SK-N-SH treated with all-trans-retinoic acid at 6 μM for 48 hours (cell line): ENCODE data around the gene RASSF1.

Experiments
- ATAC-seq: fragments of 200-7000 bp; cut with Tn5 transposase; 3 replicates; pipeline ENCODE4 v1.9.1; 2020; ENCODE audit warnings: mild to moderate bottlenecking, moderate library complexity
- ARNTL ChIP-seq: fragments of 450-650 bp; formaldehyde crosslinking; IDR thresholded peaks from 2 replicates; pipeline ENCODE4 v1.5.0; 2020; ENCODE audit warnings: low read depth, mild to moderate bottlenecking, moderate library complexity, borderline replicate concordance
- BACH2 ChIP-seq: fragments of 250-450 bp; sonication (Bioruptor Pico); IDR thresholded peaks from 2 replicates; pipeline ENCODE4 v1.9.0; 2021; ENCODE audit warnings: mild to moderate bottlenecking, borderline replicate concordance
- CSDC2 ChIP-seq: fragments of 250-450 bp; sonication (Bioruptor Pico); IDR thresholded peaks from 2 replicates; pipeline ENCODE4 v1.5.0; 2020; ENCODE audit warnings: mild to moderate bottlenecking, moderate library complexity
- CSRNP3 ChIP-seq: fragments of 250-450 bp; sonication (Bioruptor Pico); IDR thresholded peaks from 2 replicates; pipeline ENCODE4 v1.5.1; 2021; ENCODE audit warnings: mild to moderate bottlenecking, moderate library complexity
- ESRRG ChIP-seq: fragments of 250-450 bp; sonication (Bioruptor Pico); IDR thresholded peaks from 2 replicates; pipeline ENCODE4 v1.6.1; 2021; ENCODE audit warnings: mild to moderate bottlenecking
- GLIS3 ChIP-seq: fragments of 250-450 bp; sonication (Bioruptor Pico); IDR thresholded peaks from 2 replicates; pipeline ENCODE4 v1.5.0; 2020; ENCODE audit warnings: mild to moderate bottlenecking, moderate library complexity
- ISL1 ChIP-seq: fragments of 250-450 bp; sonication (Bioruptor Pico); IDR thresholded peaks from 2 replicates; pipeline ENCODE4 v2.1.2; 2022; ENCODE audit warnings: mild to moderate bottlenecking, moderate library complexity
- OSR1 ChIP-seq: fragments of 250-450 bp; sonication (Bioruptor Pico); IDR thresholded peaks from 2 replicates; pipeline ENCODE4 v1.8.0; 2022; ENCODE audit warnings: moderate library complexity, mild to moderate bottlenecking, inconsistent platforms
- PPARA ChIP-seq: fragments of 250-450 bp; sonication (Bioruptor Pico); IDR thresholded peaks from 2 replicates; pipeline ENCODE4 v1.5.0; 2020; ENCODE audit warnings: mild to moderate bottlenecking, borderline replicate concordance
- RARB ChIP-seq: fragments of 250-450 bp; sonication (Bioruptor Pico); IDR thresholded peaks from 2 replicates; pipeline ENCODE4 v1.8.0; 2021; ENCODE audit warnings: mild to moderate bottlenecking, moderate library complexity
- SNAI2 ChIP-seq: fragments of 250-450 bp; sonication (Bioruptor Pico); IDR thresholded peaks from 2 replicates; pipeline ENCODE4 v1.5.0; 2020; ENCODE audit warnings: mild to moderate bottlenecking, moderate library complexity
- TCF4 ChIP-seq: fragments of 250-450 bp; sonication (Bioruptor Pico); IDR thresholded peaks from 2 replicates; pipeline ENCODE4 v1.8.0; 2021; ENCODE audit warnings: mild to moderate bottlenecking, moderate library complexity, borderline replicate concordance
- TOX ChIP-seq: fragments of 250-450 bp; sonication (Bioruptor Pico); IDR thresholded peaks from 2 replicates; pipeline ENCODE4 v1.8.0; 2021; ENCODE audit warnings: mild to moderate bottlenecking, moderate library complexity, borderline replicate concordance
- ZFP3 ChIP-seq: fragments of 250-450 bp; sonication (Bioruptor Pico); IDR thresholded peaks from 2 replicates; pipeline ENCODE4 v1.5.0; 2020; ENCODE audit warnings: mild to moderate bottlenecking, moderate library complexity
- ZFP30 ChIP-seq: fragments of 450-650 bp; formaldehyde crosslinking; IDR thresholded peaks from 2 replicates; pipeline ENCODE4 v1.5.0; 2022; ENCODE audit warnings: mild to moderate bottlenecking, moderate library complexity
- ZNF565 ChIP-seq: fragments of 450-650 bp; formaldehyde crosslinking; conservative IDR thresholded peaks from 2 replicates; pipeline ENCODE4 v1.5.0; 2020; ENCODE audit warnings: low read depth, mild to moderate bottlenecking, moderate library complexity
- ZNF70 ChIP-seq: fragments of 450-650 bp; formaldehyde crosslinking; IDR thresholded peaks from 2 replicates; pipeline ENCODE4 v1.5.0; 2020; ENCODE audit warnings: mild to moderate bottlenecking, moderate library complexity
- ZNF8 ChIP-seq: fragments of 450-650 bp; formaldehyde crosslinking; IDR thresholded peaks from 2 replicates; pipeline ENCODE4 v1.5.0; 2020; ENCODE audit warnings: mild to moderate bottlenecking, moderate library complexity
- TF ChIP-seq, protein P1 (sequence below): fragments of 250-450 bp; sonication (Bioruptor Pico); IDR thresholded peaks from 2 replicates; pipeline ENCODE4 v1.5.0; 2020; ENCODE audit warnings: mild to moderate bottlenecking, moderate library complexity
- TF ChIP-seq, protein P2 (sequence below): fragments of 250-450 bp; sonication (Bioruptor Pico); IDR thresholded peaks from 2 replicates; pipeline ENCODE4 v1.5.1; 2020; ENCODE audit warnings: low read depth, mild to moderate bottlenecking, moderate library complexity
- TF ChIP-seq, protein P3 (sequence below): fragments of 250-450 bp; sonication (Bioruptor Pico); IDR thresholded peaks from 2 replicates; pipeline ENCODE4 v1.8.0; 2021; ENCODE audit warnings: low read depth, mild to moderate bottlenecking, moderate library complexity, borderline replicate concordance

Gene RASSF1

DNA sequence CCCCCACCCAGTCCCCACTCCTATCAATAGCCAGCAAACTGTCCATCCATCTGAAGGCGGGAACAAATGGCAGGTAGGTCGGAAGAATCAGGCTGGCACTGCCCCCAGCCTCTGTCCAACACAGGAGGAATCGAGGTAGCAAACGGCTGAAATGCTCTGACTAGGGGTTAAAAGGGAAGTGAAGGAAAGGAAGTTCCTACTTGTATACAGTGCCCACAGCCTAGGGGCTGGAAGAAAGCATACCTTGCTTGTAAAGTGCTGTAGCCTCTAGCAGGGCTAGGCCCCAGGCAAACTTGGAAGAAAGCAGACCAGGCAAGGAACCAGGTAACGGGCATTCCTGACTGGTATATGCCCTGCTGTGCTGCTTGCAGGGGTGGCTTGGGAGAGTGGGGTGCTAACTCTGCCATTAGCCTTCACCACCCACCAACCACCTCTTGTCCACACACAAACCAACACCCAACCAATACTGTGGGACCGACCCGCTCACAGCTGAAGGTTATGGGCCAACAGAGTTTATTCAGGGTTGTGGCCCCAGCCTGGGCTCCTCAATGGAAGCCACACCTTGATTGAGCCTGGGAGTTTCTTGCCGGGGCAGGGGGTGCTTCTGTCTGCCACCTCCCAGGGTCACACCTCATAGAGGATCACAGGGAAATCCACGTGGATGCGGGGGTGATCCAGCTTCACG, 15.0 kb downstream of the RASSF1 start (continued):
- no peak for TF ChIP-seq PPARA (CRISPR knock-in tag)
- no peak for TF ChIP-seq ZNF70 (CRISPR knock-in tag)
- no peak for TF ChIP-seq ARNTL (CRISPR knock-in tag)
- TF ChIP-seq, all 23 proteins: peak for 0

- TF ChIP-seq ZFP30 (CRISPR knock-in tag) (no peak), GLIS3 (no peak), RARB (no peak), ZNF565 (CRISPR knock-in tag) (no peak), CSDC2 (CRISPR knock-in tag) (no peak), ISL1 (no peak), OSR1 (no peak), ZNF8 (CRISPR knock-in tag) (no peak), TOX (CRISPR knock-in tag) (no peak), BACH2 (CRISPR knock-in tag) (no peak), SNAI2 (no peak), ESRRG (CRISPR knock-in tag) (no peak), TCF4 (no peak), ARNTL (CRISPR knock-in tag) (no peak), ZNF70 (CRISPR knock-in tag) (no peak)
- TF ChIP-seq, protein P1, sequence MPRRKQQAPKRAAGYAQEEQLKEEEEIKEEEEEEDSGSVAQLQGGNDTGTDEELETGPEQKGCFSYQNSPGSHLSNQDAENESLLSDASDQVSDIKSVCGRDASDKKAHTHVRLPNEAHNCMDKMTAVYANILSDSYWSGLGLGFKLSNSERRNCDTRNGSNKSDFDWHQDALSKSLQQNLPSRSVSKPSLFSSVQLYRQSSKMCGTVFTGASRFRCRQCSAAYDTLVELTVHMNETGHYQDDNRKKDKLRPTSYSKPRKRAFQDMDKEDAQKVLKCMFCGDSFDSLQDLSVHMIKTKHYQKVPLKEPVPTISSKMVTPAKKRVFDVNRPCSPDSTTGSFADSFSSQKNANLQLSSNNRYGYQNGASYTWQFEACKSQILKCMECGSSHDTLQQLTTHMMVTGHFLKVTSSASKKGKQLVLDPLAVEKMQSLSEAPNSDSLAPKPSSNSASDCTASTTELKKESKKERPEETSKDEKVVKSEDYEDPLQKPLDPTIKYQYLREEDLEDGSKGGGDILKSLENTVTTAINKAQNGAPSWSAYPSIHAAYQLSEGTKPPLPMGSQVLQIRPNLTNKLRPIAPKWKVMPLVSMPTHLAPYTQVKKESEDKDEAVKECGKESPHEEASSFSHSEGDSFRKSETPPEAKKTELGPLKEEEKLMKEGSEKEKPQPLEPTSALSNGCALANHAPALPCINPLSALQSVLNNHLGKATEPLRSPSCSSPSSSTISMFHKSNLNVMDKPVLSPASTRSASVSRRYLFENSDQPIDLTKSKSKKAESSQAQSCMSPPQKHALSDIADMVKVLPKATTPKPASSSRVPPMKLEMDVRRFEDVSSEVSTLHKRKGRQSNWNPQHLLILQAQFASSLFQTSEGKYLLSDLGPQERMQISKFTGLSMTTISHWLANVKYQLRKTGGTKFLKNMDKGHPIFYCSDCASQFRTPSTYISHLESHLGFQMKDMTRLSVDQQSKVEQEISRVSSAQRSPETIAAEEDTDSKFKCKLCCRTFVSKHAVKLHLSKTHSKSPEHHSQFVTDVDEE: no peak
- TF ChIP-seq, protein P2, sequence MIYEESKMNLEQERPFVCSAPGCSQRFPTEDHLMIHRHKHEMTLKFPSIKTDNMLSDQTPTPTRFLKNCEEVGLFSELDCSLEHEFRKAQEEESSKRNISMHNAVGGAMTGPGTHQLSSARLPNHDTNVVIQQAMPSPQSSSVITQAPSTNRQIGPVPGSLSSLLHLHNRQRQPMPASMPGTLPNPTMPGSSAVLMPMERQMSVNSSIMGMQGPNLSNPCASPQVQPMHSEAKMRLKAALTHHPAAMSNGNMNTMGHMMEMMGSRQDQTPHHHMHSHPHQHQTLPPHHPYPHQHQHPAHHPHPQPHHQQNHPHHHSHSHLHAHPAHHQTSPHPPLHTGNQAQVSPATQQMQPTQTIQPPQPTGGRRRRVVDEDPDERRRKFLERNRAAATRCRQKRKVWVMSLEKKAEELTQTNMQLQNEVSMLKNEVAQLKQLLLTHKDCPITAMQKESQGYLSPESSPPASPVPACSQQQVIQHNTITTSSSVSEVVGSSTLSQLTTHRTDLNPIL (CRISPR knock-in tag): no peak
- TF ChIP-seq, protein P3, sequence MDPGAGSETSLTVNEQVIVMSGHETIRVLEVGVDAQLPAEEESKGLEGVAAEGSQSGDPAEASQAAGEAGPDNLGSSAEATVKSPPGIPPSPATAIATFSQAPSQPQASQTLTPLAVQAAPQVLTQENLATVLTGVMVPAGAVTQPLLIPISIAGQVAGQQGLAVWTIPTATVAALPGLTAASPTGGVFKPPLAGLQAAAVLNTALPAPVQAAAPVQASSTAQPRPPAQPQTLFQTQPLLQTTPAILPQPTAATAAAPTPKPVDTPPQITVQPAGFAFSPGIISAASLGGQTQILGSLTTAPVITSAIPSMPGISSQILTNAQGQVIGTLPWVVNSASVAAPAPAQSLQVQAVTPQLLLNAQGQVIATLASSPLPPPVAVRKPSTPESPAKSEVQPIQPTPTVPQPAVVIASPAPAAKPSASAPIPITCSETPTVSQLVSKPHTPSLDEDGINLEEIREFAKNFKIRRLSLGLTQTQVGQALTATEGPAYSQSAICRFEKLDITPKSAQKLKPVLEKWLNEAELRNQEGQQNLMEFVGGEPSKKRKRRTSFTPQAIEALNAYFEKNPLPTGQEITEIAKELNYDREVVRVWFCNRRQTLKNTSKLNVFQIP (CRISPR knock-in tag): no peak
- TF ChIP-seq, all 23 proteins: peak for 0
- no peak for ATAC-seq
Measured at GRCh38 chr3:50325113-50325480, 15.5 kb downstream of the RASSF1 start.

DNA sequence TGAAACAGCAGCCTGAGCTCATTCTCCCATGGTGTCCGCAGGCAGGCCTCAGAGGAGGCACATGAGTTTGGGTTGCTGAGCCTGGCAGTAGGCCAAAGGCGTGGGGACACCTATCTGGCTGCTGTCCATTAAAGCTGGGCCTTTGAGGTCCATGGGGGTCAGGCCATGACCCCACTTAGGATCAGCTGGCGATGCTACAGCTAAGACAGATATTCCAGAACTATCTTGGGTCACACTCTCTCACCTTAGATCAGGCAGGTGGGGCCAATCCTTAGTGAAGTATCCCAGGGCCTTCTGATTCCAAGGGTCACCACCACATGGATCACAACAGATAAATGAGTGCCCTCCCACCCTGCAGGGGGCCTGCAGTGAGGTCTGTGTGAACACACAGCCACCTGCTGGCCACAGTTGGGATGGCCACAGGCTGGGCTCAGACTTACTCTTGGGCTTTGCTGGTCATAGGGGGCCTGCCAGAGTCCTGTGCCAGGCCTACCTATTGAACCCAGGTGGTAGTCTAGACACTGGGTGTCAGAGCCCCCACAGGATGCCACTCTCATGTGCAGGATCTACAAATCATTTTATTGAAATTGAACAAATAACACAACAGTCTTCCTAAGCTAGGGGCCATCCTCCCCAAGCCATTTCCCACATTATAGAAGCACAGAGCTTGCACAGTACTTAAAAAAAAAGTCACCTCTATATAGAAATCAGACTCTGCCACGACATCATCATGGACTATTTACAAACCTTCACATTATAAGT, 16.1 kb downstream of the RASSF1 start:
- ATAC-seq: peak; percentile 56
- TF ChIP-seq, protein P3 (CRISPR knock-in tag): no peak

DNA sequence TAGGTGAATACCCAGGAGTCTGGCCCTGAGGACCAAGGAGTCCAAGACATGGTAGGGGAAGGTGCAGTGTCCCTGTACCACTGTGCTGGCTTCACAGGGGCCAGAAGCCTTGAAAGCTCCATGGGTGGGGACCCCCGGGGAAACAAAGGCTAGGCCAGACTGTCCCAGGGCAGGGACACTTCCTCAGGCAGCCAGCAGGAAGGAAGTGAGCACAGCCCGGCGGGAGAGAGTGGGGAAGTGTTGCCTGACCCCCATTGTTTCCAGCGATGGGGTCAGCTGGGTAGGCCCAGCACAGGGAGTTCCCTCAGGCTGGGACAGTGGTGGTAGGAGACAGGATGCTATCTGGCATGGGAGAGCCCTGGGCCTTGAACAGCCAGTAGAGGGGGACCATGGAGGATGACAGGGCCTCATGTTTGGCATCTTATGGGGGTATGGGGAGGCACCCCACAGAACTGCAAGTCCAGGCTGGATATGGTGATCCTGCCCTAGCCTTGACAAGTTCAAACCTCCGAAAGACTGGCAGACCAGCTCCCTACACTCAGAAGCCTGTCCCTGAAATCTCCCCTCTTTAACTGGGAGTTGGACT, 16.9 kb downstream of the RASSF1 start:
- no peak for TF ChIP-seq CSRNP3 (CRISPR knock-in tag)
- no peak for TF ChIP-seq BACH2 (CRISPR knock-in tag)
- TF ChIP-seq TOX (CRISPR knock-in tag): no peak
- no peak for TF ChIP-seq ZFP3 (CRISPR knock-in tag)
- TF ChIP-seq, protein P1: no peak
- TF ChIP-seq SNAI2: no peak
- no peak for TF ChIP-seq ARNTL (CRISPR knock-in tag)
- no peak for TF ChIP-seq RARB
- TF ChIP-seq GLIS3: no peak
- no peak for TF ChIP-seq ZFP30 (CRISPR knock-in tag)
- no peak for TF ChIP-seq ZNF70 (CRISPR knock-in tag)
- ATAC-seq: no peak
